Ishikawa (cell line): ENCODE data around the gene ARSJ.

Experiments
- CEBPB ChIP-seq: IDR thresholded peaks from 2 replicates; pipeline ENCODE4 v1.6.1; 2012
- CREB1 ChIP-seq: IDR thresholded peaks from 2 replicates; pipeline ENCODE4 v1.6.1; 2012; ENCODE audit warnings: low read depth
- EGR1 ChIP-seq: IDR thresholded peaks from 2 replicates; pipeline ENCODE4 v1.6.1; 2012
- EP300 ChIP-seq: IDR thresholded peaks from 2 replicates; pipeline ENCODE4 v1.6.1; 2012; ENCODE audit warnings: borderline replicate concordance
- FOXM1 ChIP-seq: IDR thresholded peaks from 2 replicates; pipeline ENCODE4 v1.6.1; 2012; ENCODE audit warnings: low read depth, borderline replicate concordance
- MAX ChIP-seq: IDR thresholded peaks from 2 replicates; pipeline ENCODE4 v1.6.1; 2012
- NFIC ChIP-seq: IDR thresholded peaks from 2 replicates; pipeline ENCODE4 v1.6.1; 2012
- RAD21 ChIP-seq: IDR thresholded peaks from 2 replicates; pipeline ENCODE4 v1.6.1; 2012; ENCODE audit warnings: low read depth
- TAF1 ChIP-seq: IDR thresholded peaks from 2 replicates; pipeline ENCODE4 v1.6.1; 2012; ENCODE audit warnings: low read depth, mild to moderate bottlenecking
- TCF12 ChIP-seq: IDR thresholded peaks from 2 replicates; pipeline ENCODE4 v1.6.1; 2012; ENCODE audit warnings: low read depth
- TEAD4 ChIP-seq: IDR thresholded peaks from 2 replicates; pipeline ENCODE4 v1.6.1; 2012
- USF1 ChIP-seq: IDR thresholded peaks from 2 replicates; pipeline ENCODE4 v1.6.1; 2012
- YY1 ChIP-seq: IDR thresholded peaks from 2 replicates; pipeline ENCODE4 v1.6.1; 2012; ENCODE audit warnings: low read depth
- ZBTB7A ChIP-seq: IDR thresholded peaks from 2 replicates; pipeline ENCODE4 v1.6.1; 2012; ENCODE audit warnings: low read depth
- TF ChIP-seq, protein P1 (sequence below): IDR thresholded peaks from 2 replicates; pipeline ENCODE4 v1.6.1; 2012; ENCODE audit warnings: low read depth, mild to moderate bottlenecking

The ARSJ gene

GRCh38 chr4:113945906-113946305 is 33.5 kb downstream of the ARSJ start:
- TF ChIP-seq FOXM1: no peak

DNA sequence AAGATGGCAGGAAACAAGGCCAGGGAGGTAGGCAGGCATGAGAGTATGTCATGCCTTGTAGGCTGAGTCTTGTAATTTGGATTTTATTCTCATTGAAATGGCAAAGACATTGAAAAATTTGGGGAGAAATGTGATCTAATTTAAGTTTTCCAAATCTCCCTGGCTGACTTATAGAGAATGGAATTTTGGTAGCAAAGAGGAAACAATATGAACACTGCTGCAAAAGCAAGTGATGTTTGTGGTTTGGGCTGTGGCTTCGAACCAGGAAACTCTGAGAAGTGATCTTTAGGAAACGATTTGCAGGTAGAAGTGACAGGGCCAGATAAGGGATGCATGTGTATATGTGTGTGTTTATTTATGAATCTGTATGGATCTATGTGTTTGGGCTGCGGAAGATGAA is 35.6 kb downstream of the ARSJ start:
- TF ChIP-seq TCF12 (no peak), TAF1 (no peak)

DNA sequence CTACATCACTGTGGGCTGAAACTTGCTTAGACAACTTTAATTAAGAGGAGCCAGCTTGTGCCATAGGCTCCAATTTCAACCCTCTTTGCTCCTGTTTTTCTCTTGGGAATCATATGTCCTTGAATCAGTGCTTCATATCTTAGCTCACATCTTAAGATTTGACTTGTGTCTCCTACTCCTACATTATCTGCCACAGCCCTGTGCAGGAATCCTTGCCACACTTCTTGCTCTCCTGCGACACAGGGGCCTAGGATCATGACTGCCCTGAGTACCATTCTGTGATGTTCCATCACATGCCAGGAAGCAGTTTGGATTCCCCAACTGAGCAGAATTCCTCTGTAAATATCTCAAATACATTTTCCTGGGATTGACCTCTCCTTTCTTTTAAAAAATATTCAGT is 36.4 kb downstream of the ARSJ start:
- TF ChIP-seq USF1: no peak
- no peak for TF ChIP-seq EGR1
- TF ChIP-seq TAF1: no peak
- no peak for TF ChIP-seq EP300
- no peak for TF ChIP-seq CEBPB
- no peak for TF ChIP-seq YY1
- TF ChIP-seq FOXM1: no peak
- TF ChIP-seq, protein P1, sequence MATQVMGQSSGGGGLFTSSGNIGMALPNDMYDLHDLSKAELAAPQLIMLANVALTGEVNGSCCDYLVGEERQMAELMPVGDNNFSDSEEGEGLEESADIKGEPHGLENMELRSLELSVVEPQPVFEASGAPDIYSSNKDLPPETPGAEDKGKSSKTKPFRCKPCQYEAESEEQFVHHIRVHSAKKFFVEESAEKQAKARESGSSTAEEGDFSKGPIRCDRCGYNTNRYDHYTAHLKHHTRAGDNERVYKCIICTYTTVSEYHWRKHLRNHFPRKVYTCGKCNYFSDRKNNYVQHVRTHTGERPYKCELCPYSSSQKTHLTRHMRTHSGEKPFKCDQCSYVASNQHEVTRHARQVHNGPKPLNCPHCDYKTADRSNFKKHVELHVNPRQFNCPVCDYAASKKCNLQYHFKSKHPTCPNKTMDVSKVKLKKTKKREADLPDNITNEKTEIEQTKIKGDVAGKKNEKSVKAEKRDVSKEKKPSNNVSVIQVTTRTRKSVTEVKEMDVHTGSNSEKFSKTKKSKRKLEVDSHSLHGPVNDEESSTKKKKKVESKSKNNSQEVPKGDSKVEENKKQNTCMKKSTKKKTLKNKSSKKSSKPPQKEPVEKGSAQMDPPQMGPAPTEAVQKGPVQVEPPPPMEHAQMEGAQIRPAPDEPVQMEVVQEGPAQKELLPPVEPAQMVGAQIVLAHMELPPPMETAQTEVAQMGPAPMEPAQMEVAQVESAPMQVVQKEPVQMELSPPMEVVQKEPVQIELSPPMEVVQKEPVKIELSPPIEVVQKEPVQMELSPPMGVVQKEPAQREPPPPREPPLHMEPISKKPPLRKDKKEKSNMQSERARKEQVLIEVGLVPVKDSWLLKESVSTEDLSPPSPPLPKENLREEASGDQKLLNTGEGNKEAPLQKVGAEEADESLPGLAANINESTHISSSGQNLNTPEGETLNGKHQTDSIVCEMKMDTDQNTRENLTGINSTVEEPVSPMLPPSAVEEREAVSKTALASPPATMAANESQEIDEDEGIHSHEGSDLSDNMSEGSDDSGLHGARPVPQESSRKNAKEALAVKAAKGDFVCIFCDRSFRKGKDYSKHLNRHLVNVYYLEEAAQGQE: no peak
- no peak for TF ChIP-seq NFIC
- TF ChIP-seq TEAD4: no peak
- TF ChIP-seq TCF12: no peak
- TF ChIP-seq CREB1: no peak
- no peak for TF ChIP-seq MAX
- no peak for TF ChIP-seq ZBTB7A
- TF ChIP-seq RAD21: no peak

GRCh38 chr4:113941836-113942235 is 37.6 kb downstream of the ARSJ start:
- TF ChIP-seq USF1 (no peak), TEAD4 (no peak), NFIC (no peak), CEBPB (no peak), MAX (no peak), YY1 (no peak), TAF1 (no peak), EGR1 (no peak), EP300 (no peak)
- TF ChIP-seq, protein P1: no peak

- no peak for TF ChIP-seq EGR1
- no peak for TF ChIP-seq ZBTB7A
- no peak for TF ChIP-seq YY1
- no peak for TF ChIP-seq USF1
- TF ChIP-seq, protein P1: no peak
- no peak for TF ChIP-seq FOXM1
- TF ChIP-seq MAX: no peak
- TF ChIP-seq RAD21: no peak
- TF ChIP-seq TEAD4: no peak
- TF ChIP-seq EP300: no peak
- TF ChIP-seq CEBPB: no peak
- no peak for TF ChIP-seq CREB1
- TF ChIP-seq TAF1: no peak
- no peak for TF ChIP-seq NFIC
- TF ChIP-seq TCF12: no peak
These were observed 44.3 kb downstream of the ARSJ start for GRCh38 chr4:113935190-113935589.
